K562 (cell line): ENCODE data around the gene SLC39A11. TPM values are rescaled to one million over a fixed set of nuclear protein-coding genes. Genes with fewer than 3 reads are reported as not detected.

Experiments
- ATAC-seq: fragments of 200-7000 bp; cut with Tn5 transposase; 3 replicates; pipeline ENCODE4 v1.9.1; 2020; ENCODE audit warnings: moderate library complexity
- BruUV-seq: library from RNA; stranded (reverse); fragments of 400-500 nt; replicated peaks from 2 replicates; lab custom pipeline; 2021; lab: Mats Ljungman, UMichigan
- CTCF ChIA-PET: fragments of 300-600 bp; formaldehyde crosslinking; extraction: SDS; loops from one replicate; lab custom pipeline; 2021; ENCODE audit warnings: low intra/inter-chr PET ratio; lab: Yijun Ruan, JAX
- POLR2A ChIA-PET: fragments of 300-600, 350-650 bp; sonication (Branson Sonifier 250); formaldehyde crosslinking; extraction: SDS; loops from one replicate; lab custom pipeline; 2021; ENCODE audit warnings: antibody characterized with exemption, inconsistent platforms; lab: Yijun Ruan, JAX
- DNase-seq, 4 experiments: peaks; one replicate each; pipeline versions ENCODE4 v3.0.0 to v3.0.0-alpha.2; 2011 to 2018; ENCODE audit warnings: low spot score in 3 of 4, mixed read lengths in 3 of 4; ENCODE audit errors: extremely low read depth in 1 of 4
- FAIRE-seq: peaks from 2 replicates; lab custom pipeline; 2011; peaks lifted over from hg19 to GRCh38; lab: Jason Lieb, UNC
- H2AFZ ChIP-seq: 2 replicates; pipeline ENCODE4 v1.6.0; 2011; ENCODE audit warnings: low read depth, low read length, control low read depth, inconsistent platforms
- H3K27ac ChIP-seq: fragments of 200-600 bp; 3 replicates; pipeline ENCODE4 v1.8.0; 2011; ENCODE audit warnings: low read depth, mild to moderate bottlenecking, control low read depth, inconsistent platforms, low read length, moderate library complexity, mixed read lengths; ENCODE audit errors: extremely low read depth
- H3K27me3 ChIP-seq, 2 experiments: fragments of 300-600 bp in 1 of 2; 2 replicates in 1 of 2; 3 replicates in 1 of 2; pipeline versions ENCODE4 v1.6.0 to v1.8.0; 2011; ENCODE audit warnings: inconsistent platforms in 2 of 2, low read length in 2 of 2, mild to moderate bottlenecking in 1 of 2, mixed read lengths in 1 of 2, moderate library complexity in 1 of 2; ENCODE audit not compliant: control insufficient read depth in 2 of 2, insufficient read depth in 2 of 2
- H3K36me3 ChIP-seq: fragments of 300-600 bp; 3 replicates; pipeline ENCODE4 v1.8.0; 2011; ENCODE audit warnings: mild to moderate bottlenecking, low read length, inconsistent platforms; ENCODE audit not compliant: control insufficient read depth, insufficient read depth
- H3K4me1 ChIP-seq, 2 experiments: fragments of 200-600 bp in 1 of 2; replicated peaks in 1 of 2; 2 replicates in 1 of 2; 3 replicates in 1 of 2; pipeline versions ENCODE4 v1.5.1 to v1.8.0; 2011; ENCODE audit warnings: inconsistent platforms in 2 of 2, low read length in 2 of 2, mild to moderate bottlenecking in 1 of 2, mixed read lengths in 1 of 2, moderate library complexity in 1 of 2; ENCODE audit not compliant: control insufficient read depth in 2 of 2, insufficient read depth in 2 of 2
- H3K4me2 ChIP-seq: 2 replicates; pipeline ENCODE4 v1.6.1; 2011; ENCODE audit warnings: low read length, control low read depth, inconsistent platforms, mixed read lengths; ENCODE audit not compliant: insufficient read depth
- H3K4me3 ChIP-seq: fragments of 200-600 bp; sonication (generic), shearing (Covaris generic); 2 replicates; pipeline ENCODE4 v1.5.1; 2016; ENCODE audit warnings: control low read depth, inconsistent platforms
- H3K79me2 ChIP-seq: fragments of 200-600 bp; 3 replicates; pipeline ENCODE4 v1.8.0; 2011; ENCODE audit warnings: low read length, inconsistent platforms; ENCODE audit not compliant: control insufficient read depth, insufficient read depth
- H3K9ac ChIP-seq, 2 experiments: 2 replicates each; pipeline versions ENCODE4 v1.6.0 to v1.6.1; 2011; ENCODE audit warnings: low read depth in 2 of 2, low read length in 2 of 2, control low read depth in 1 of 2, inconsistent platforms in 1 of 2, mild to moderate bottlenecking in 1 of 2, mixed read lengths in 1 of 2; ENCODE audit not compliant: insufficient read depth in 1 of 2
- H3K9me1 ChIP-seq: one replicate; pipeline ENCODE4 v1.6.0; 2011; ENCODE audit warnings: inconsistent platforms, mild to moderate bottlenecking, low read length, moderate library complexity; ENCODE audit not compliant: control insufficient read depth, insufficient read depth
- H3K9me3 ChIP-seq: replicated peaks from 2 replicates; pipeline ENCODE4 v1.5.1; 2011; ENCODE audit warnings: low read depth, low read length, inconsistent platforms; ENCODE audit not compliant: control insufficient read depth, insufficient read depth
- H4K20me1 ChIP-seq: replicated peaks from 2 replicates; pipeline ENCODE4 v1.6.1; 2011; ENCODE audit warnings: low read length, inconsistent platforms, mixed read lengths; ENCODE audit not compliant: control insufficient read depth, insufficient read depth
- IRF2 ChIP-seq: sonication (generic); formaldehyde crosslinking; IDR thresholded peaks from 2 replicates; pipeline ENCODE4 v1.8.1; 2022; ENCODE audit warnings: mild to moderate bottlenecking, missing genetic modification reagents
- JUND ChIP-seq, 2 experiments: IDR thresholded peaks; 2 replicates in 1 of 2; 3 replicates in 1 of 2; pipeline ENCODE4 v1.6.1; 2011; ENCODE audit warnings: borderline replicate concordance in 2 of 2, low read depth in 2 of 2, low read length in 2 of 2, improper control_type of control experiment in 1 of 2, missing biosample characterization in 1 of 2, missing genetic modification characterization in 1 of 2, missing genetic modification reagents in 1 of 2
- MAFF ChIP-seq: IDR thresholded peaks from 2 replicates; pipeline ENCODE4 v1.6.1; 2012; ENCODE audit warnings: low read length, improper control_type of control experiment
- MEIS2 ChIP-seq: fragments of 450-650 bp; IDR thresholded peaks from 2 replicates; pipeline ENCODE4 v1.6.1; 2014; ENCODE audit warnings: mild to moderate bottlenecking; ENCODE audit not compliant: partially characterized antibody
- NFATC3 ChIP-seq: fragments of 450-650 bp; IDR thresholded peaks from 2 replicates; pipeline ENCODE4 v1.6.1; 2017; ENCODE audit warnings: mild to moderate bottlenecking
- SMARCA4 ChIP-seq: fragments of 450-650 bp; IDR thresholded peaks from 2 replicates; pipeline ENCODE4 v1.6.1; 2016
- WGBS: fragments of 100-300 bp; shearing (Covaris generic); methylation state at CpG from one replicate; pipeline ENCODE4 v1.1.6; 2016; ENCODE audit warnings: low coverage, mixed read lengths; ENCODE audit not compliant: insufficient coverage; ENCODE audit errors: missing lambda C conversion rate; 5-methylcytosine and 5-hydroxymethylcytosine counted together
- in situ Hi-C: fragments of 300-500 bp; cut with MboI; formaldehyde crosslinking; loops from 4 replicates; pipeline ENCODE4 v1.15.0; 2018; ENCODE audit warnings: inconsistent platforms, mixed read lengths
- intact Hi-C: fragments of 100-400 bp; cut with micrococcal nuclease; formaldehyde crosslinking; loops from 2 replicates; pipeline ENCODE4 v1.14.2; 2022
- polyA plus RNA-seq, 8 experiments: library from polyadenylated mRNA; depleted of rRNA in 4 of 8; stranded (reverse) in 5 of 8; unstranded in 3 of 8; fragments of >200 nt; fragmentation: Nextera tagmentation in 2 of 8; fragmentation: Illumina TruSeq in 1 of 8; extraction: Ambion mirVana in 2 of 8; extraction: Trizol in 1 of 8; gene quantifications; 2 replicates each; pipeline versions ENCODE4 v1.2.1 to v1.2.3, GENCODE V29; 2011 to 2014; ENCODE audit warnings: inconsistent platforms in 1 of 8, missing spikeins in 1 of 8
- total RNA-seq, 7 experiments: library from RNA; depleted of rRNA in 6 of 7; stranded (reverse); fragments of >200 nt in 6 of 7; fragmentation: Illumina TruSeq in 2 of 7; extraction: Trizol in 2 of 7; gene quantifications; 2 replicates each; pipeline versions ENCODE4 v1.2.1 to v1.2.3, GENCODE V29; 2011 to 2021; ENCODE audit warnings: low replicate concordance in 1 of 7
- TF ChIP-seq, protein P1 (sequence below): IDR thresholded peaks from 2 replicates; pipeline ENCODE4 v1.6.1; 2012; ENCODE audit warnings: low read depth, low read length, improper control_type of control experiment, borderline replicate concordance
- TF ChIP-seq, protein P2 (sequence below): sonication (generic); formaldehyde crosslinking; IDR thresholded peaks from 2 replicates; pipeline ENCODE4 v1.8.1; 2023; ENCODE audit warnings: mild to moderate bottlenecking, missing genetic modification reagents
- TF ChIP-seq, protein P3 (sequence below): fragments of 250-450 bp; sonication (Bioruptor Pico); IDR thresholded peaks from 2 replicates; pipeline ENCODE4 v1.4.0; 2020; ENCODE audit warnings: mild to moderate bottlenecking, moderate library complexity
- TF ChIP-seq, protein P4 (sequence below): fragments of 250-450 bp; sonication (Bioruptor Pico); IDR thresholded peaks from 2 replicates; pipeline ENCODE4 v1.9.0; 2021; ENCODE audit warnings: mild to moderate bottlenecking

SLC39A11 gene
- total and polyA plus RNA-seq, 9 of the 15 experiments (the other 6 are each of a cell fraction or from before 2014, with no cell fraction given), result 10.5 to 26.4 (median 13.4) TPM

DNA sequence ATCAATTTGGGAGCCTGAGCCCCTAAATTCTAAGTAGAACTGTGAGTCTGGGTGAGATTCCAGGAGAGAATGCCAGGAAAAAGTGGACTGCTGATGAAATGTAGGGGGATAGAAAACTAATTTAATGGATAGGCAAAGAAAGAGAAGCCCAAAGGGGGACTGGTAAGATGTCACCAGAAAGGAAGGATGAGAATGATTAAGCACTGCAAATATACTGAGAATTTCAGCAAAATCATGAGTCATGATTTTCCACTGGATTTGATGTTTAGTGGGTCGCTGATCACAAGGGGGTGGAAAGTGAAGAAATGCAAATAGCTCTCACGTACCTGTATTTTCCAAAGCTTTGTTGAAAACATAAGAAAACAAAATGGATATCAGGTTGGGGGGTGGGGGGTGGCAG lies 201.8 kb downstream of the SLC39A11 start:
- Histone ChIP-seq H2AFZ (no peak overlapping the region), H3K4me3 (no peak overlapping the region), H3K9ac (no peak overlapping the region), H3K9me3 (no peaks in the 10 kb centered on the region), H3K9me1 (no peaks in the 10 kb centered on the region), H4K20me1 (no peaks in the 10 kb centered on the region), H3K27ac (peak overlapping the region; percentile 51; the same call in 1 of the 3 replicates), H3K27me3 (no peaks in the 10 kb centered on the region), H3K36me3 (no peaks in the 10 kb centered on the region), H3K79me2 (no peaks in the 10 kb centered on the region), H3K4me2 (no peak overlapping the region), H3K4me1 (peaks cover 0 to 13% of the 10 kb centered on the region in 2 experiments; a peak in 3 of 5 replicates)
- 4% methylated on average over 2 of the region's 2 CpGs for WGBS
- CTCF ChIA-PET, result no interaction called here
- intact Hi-C loops (no loop called here), in situ Hi-C loops (no loop called here)
- no TSS peak for BruUV-seq
- peak; percentile 65 for ATAC-seq
- POLR2A ChIA-PET, result interaction anchor here (0.7 kb wide), 1 partner anchor 202 kb away, joined by 3 read pairs; the partner anchor contains the start of gene SLC39A11
- peak; percentile 46 for FAIRE-seq
- DNase-seq, result peak; percentile 39 to 64 (median 43)
- TF ChIP-seq SMARCA4 (peak; percentile 59; the same call in 1 of the 2 replicates), MEIS2 (peak; percentile 84), JUND (IDR thresholded peaks at IDR 0.05; ENCODE audit: borderline replicate concordance, low read depth, low read length) (peak; percentile 15; the same call in 1 of the 2 replicates), JUND (tag; IDR thresholded peaks at IDR 0.05; ENCODE audit: borderline replicate concordance, low read depth, low read length) (no peak; the same call in 2 of the 3 replicates), MAFF (peak; percentile 56; the same call in 1 of the 2 replicates), NFATC3 (peak; percentile 72; the same call in 1 of the 2 replicates), IRF2 (CRISPR knock-in tag) (no peak)
- TF ChIP-seq, protein P1, sequence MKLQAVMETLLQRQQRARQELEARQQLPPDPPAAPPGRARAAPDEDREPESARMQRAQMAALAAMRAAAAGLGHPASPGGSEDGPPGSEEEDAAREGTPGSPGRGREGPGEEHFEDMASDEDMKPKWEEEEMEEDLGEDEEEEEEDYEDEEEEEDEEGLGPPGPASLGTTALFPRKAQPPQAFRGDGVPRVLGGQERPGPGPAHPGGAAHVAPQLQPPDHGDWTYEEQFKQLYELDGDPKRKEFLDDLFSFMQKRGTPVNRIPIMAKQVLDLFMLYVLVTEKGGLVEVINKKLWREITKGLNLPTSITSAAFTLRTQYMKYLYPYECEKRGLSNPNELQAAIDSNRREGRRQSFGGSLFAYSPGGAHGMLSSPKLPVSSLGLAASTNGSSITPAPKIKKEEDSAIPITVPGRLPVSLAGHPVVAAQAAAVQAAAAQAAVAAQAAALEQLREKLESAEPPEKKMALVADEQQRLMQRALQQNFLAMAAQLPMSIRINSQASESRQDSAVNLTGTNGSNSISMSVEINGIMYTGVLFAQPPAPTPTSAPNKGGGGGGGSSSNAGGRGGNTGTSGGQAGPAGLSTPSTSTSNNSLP, result 0 out of 2 replicates have a peak, but pooled peaks have one; percentile 9
- TF ChIP-seq, protein P2, sequence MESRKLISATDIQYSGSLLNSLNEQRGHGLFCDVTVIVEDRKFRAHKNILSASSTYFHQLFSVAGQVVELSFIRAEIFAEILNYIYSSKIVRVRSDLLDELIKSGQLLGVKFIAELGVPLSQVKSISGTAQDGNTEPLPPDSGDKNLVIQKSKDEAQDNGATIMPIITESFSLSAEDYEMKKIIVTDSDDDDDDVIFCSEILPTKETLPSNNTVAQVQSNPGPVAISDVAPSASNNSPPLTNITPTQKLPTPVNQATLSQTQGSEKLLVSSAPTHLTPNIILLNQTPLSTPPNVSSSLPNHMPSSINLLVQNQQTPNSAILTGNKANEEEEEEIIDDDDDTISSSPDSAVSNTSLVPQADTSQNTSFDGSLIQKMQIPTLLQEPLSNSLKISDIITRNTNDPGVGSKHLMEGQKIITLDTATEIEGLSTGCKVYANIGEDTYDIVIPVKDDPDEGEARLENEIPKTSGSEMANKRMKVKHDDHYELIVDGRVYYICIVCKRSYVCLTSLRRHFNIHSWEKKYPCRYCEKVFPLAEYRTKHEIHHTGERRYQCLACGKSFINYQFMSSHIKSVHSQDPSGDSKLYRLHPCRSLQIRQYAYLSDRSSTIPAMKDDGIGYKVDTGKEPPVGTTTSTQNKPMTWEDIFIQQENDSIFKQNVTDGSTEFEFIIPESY (CRISPR knock-in tag), result no peak
- TF ChIP-seq, protein P3, sequence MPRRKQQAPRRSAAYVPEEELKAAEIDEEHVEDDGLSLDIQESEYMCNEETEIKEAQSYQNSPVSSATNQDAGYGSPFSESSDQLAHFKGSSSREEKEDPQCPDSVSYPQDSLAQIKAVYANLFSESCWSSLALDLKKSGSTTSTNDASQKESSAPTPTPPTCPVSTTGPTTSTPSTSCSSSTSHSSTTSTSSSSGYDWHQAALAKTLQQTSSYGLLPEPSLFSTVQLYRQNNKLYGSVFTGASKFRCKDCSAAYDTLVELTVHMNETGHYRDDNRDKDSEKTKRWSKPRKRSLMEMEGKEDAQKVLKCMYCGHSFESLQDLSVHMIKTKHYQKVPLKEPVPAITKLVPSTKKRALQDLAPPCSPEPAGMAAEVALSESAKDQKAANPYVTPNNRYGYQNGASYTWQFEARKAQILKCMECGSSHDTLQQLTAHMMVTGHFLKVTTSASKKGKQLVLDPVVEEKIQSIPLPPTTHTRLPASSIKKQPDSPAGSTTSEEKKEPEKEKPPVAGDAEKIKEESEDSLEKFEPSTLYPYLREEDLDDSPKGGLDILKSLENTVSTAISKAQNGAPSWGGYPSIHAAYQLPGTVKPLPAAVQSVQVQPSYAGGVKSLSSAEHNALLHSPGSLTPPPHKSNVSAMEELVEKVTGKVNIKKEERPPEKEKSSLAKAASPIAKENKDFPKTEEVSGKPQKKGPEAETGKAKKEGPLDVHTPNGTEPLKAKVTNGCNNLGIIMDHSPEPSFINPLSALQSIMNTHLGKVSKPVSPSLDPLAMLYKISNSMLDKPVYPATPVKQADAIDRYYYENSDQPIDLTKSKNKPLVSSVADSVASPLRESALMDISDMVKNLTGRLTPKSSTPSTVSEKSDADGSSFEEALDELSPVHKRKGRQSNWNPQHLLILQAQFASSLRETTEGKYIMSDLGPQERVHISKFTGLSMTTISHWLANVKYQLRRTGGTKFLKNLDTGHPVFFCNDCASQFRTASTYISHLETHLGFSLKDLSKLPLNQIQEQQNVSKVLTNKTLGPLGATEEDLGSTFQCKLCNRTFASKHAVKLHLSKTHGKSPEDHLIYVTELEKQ (CRISPR knock-in tag), result no peak
- TF ChIP-seq, protein P4, sequence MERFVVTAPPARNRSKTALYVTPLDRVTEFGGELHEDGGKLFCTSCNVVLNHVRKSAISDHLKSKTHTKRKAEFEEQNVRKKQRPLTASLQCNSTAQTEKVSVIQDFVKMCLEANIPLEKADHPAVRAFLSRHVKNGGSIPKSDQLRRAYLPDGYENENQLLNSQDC (CRISPR knock-in tag), result no peak
